HepG2 (cell line): ENCODE measurements around the gene TSPAN5. TPM values are rescaled to one million over a fixed set of nuclear protein-coding genes. Genes with fewer than 3 reads are reported as not detected.

Experiments used
- ATAC-seq: fragments of 200-7000 bp; cut with Tn5 transposase; 3 replicates; pipeline ENCODE4 v1.9.1; 2020; ENCODE audit warnings: mild to moderate bottlenecking, moderate library complexity
- BruUV-seq: library from RNA; stranded (reverse); fragments of 400-500 nt; replicated peaks from 2 replicates; lab custom pipeline; 2021; lab: Mats Ljungman, UMichigan
- CTCF ChIA-PET: fragments of 300-600 bp; formaldehyde crosslinking; extraction: SDS; loops from one replicate; lab custom pipeline; 2021; ENCODE audit warnings: low total read pairs, inconsistent platforms, low intra/inter-chr PET ratio; lab: Yijun Ruan, JAX
- POLR2A ChIA-PET: fragments of 350-600 bp; sonication (Branson Sonifier 250); formaldehyde crosslinking; loops from one replicate; lab custom pipeline; 2020; ENCODE audit warnings: antibody characterized with exemption, inconsistent platforms; lab: Yijun Ruan, JAX
- DNase-seq: peaks from one replicate; pipeline ENCODE4 v3.0.0-alpha.2; 2015; ENCODE audit warnings: low spot score
- FAIRE-seq: peaks from 3 replicates; lab custom pipeline; 2011; peaks lifted over from hg19 to GRCh38; lab: Jason Lieb, UNC
- H2AFZ ChIP-seq: one replicate; pipeline ENCODE4 v1.6.1; 2011; ENCODE audit warnings: low read length, inconsistent platforms
- H3K27ac ChIP-seq: fragments of 300-600 bp; 3 replicates; pipeline ENCODE4 v1.8.0; 2011; ENCODE audit warnings: mixed run types, mild to moderate bottlenecking, mixed read lengths, low read length, inconsistent platforms; ENCODE audit not compliant: insufficient read depth; ENCODE audit errors: extremely low read length
- H3K27me3 ChIP-seq, 2 experiments: fragments of 200-600 bp in 1 of 2; 2 replicates in 1 of 2; 3 replicates in 1 of 2; pipeline versions ENCODE4 v1.6.0 to v1.8.0; 2011; ENCODE audit warnings: low read length in 2 of 2, mild to moderate bottlenecking in 2 of 2, moderate library complexity in 2 of 2, inconsistent platforms in 1 of 2; ENCODE audit not compliant: insufficient read depth in 2 of 2, control insufficient read depth in 1 of 2
- H3K36me3 ChIP-seq, 2 experiments: fragments of 200-600 bp in 1 of 2; replicated peaks in 1 of 2; 2 replicates in 1 of 2; 3 replicates in 1 of 2; pipeline versions ENCODE4 v1.5.1 to v1.8.0; 2011; ENCODE audit warnings: low read length in 2 of 2, inconsistent platforms in 1 of 2; ENCODE audit not compliant: insufficient read depth in 2 of 2, control insufficient read depth in 1 of 2
- H3K4me1 ChIP-seq: 2 replicates; pipeline ENCODE4 v1.5.1; 2012; ENCODE audit warnings: low read length, inconsistent platforms; ENCODE audit not compliant: insufficient read depth
- H3K4me2 ChIP-seq: 2 replicates; pipeline ENCODE4 v1.6.0; 2011; ENCODE audit warnings: low read depth, low read length, inconsistent platforms
- H3K4me3 ChIP-seq, 3 experiments: fragments of 200-600 bp in 1 of 3; sonication (generic), shearing (Covaris generic) in 1 of 3; replicated peaks in 1 of 3; 2 replicates each; pipeline ENCODE4 v1.5.1; 2011 to 2016; ENCODE audit warnings: low read length in 3 of 3, inconsistent platforms in 2 of 3, low read depth in 2 of 3, mild to moderate bottlenecking in 2 of 3, control low read depth in 1 of 3, mixed read lengths in 1 of 3; ENCODE audit not compliant: insufficient read depth in 1 of 3
- H3K79me2 ChIP-seq: one replicate; pipeline ENCODE4 v1.6.1; 2011; ENCODE audit warnings: low read length, inconsistent platforms; ENCODE audit not compliant: insufficient read depth
- H3K9ac ChIP-seq: 2 replicates; pipeline ENCODE4 v1.6.0; 2011; ENCODE audit warnings: mild to moderate bottlenecking, low read depth, low read length, inconsistent platforms; ENCODE audit not compliant: insufficient read depth
- H3K9me3 ChIP-seq: 2 replicates; pipeline ENCODE4 v1.5.1; 2012; ENCODE audit warnings: mild to moderate bottlenecking, low read length
- H4K20me1 ChIP-seq: 2 replicates; pipeline ENCODE4 v1.6.0; 2011; ENCODE audit warnings: inconsistent platforms, mild to moderate bottlenecking, low read length, moderate library complexity; ENCODE audit not compliant: insufficient read depth
- CCDC6 ChIP-seq: sonication (generic); formaldehyde crosslinking; IDR thresholded peaks from 2 replicates; pipeline ENCODE4 v1.8.1; 2022; ENCODE audit warnings: mild to moderate bottlenecking, missing genetic modification reagents, moderate library complexity
- CSRNP2 ChIP-seq: sonication (generic); formaldehyde crosslinking; conservative IDR thresholded peaks from 2 replicates; pipeline ENCODE4 v1.8.0; 2022; ENCODE audit warnings: low read depth, missing genetic modification reagents
- GLMP ChIP-seq: sonication (generic); formaldehyde crosslinking; IDR thresholded peaks from 2 replicates; pipeline ENCODE4 v1.9.0; 2021; ENCODE audit warnings: missing genetic modification reagents, mild to moderate bottlenecking, borderline replicate concordance
- GPN1 ChIP-seq: sonication (generic); formaldehyde crosslinking; IDR thresholded peaks from 2 replicates; pipeline ENCODE4 v1.5.1; 2020; ENCODE audit warnings: missing genetic modification reagents, borderline replicate concordance
- GTF3A ChIP-seq: sonication (generic); formaldehyde crosslinking; conservative IDR thresholded peaks from 2 replicates; pipeline ENCODE4 v1.4.0; 2020; ENCODE audit warnings: mild to moderate bottlenecking, missing genetic modification reagents
- HOXA5 ChIP-seq: sonication (generic); formaldehyde crosslinking; IDR thresholded peaks from 2 replicates; pipeline ENCODE4 v1.4.0; 2020; ENCODE audit warnings: missing genetic modification reagents
- ISL2 ChIP-seq: sonication (generic); formaldehyde crosslinking; IDR thresholded peaks from 2 replicates; pipeline ENCODE4 v1.5.0; 2020; ENCODE audit warnings: missing genetic modification reagents
- MAFF ChIP-seq: IDR thresholded peaks from 2 replicates; pipeline ENCODE4 v1.6.1; 2011; ENCODE audit warnings: low read depth, low read length, improper control_type of control experiment
- MAFK ChIP-seq, 2 experiments: IDR thresholded peaks in 1 of 2; conservative IDR thresholded peaks in 1 of 2; 2 replicates each; pipeline ENCODE4 v1.6.1; 2011; ENCODE audit warnings: improper control_type of control experiment in 2 of 2, low read length in 2 of 2
- NFKB2 ChIP-seq: sonication (generic); formaldehyde crosslinking; IDR thresholded peaks from 2 replicates; pipeline ENCODE4 v1.4.0; 2020; ENCODE audit warnings: missing genetic modification reagents, borderline replicate concordance
- NR2F2 ChIP-seq: IDR thresholded peaks from 2 replicates; pipeline ENCODE4 v1.6.1; 2012; ENCODE audit warnings: low read depth, inconsistent platforms, borderline replicate concordance
- POLR2G ChIP-seq: fragments of 200-400 bp; formaldehyde crosslinking; IDR thresholded peaks from 2 replicates; pipeline ENCODE4 v1.6.1; 2018; ENCODE audit warnings: mild to moderate bottlenecking, low read depth, low read length, moderate library complexity
- RBM22 ChIP-seq: fragments of 200-400 bp; formaldehyde crosslinking; optimal IDR thresholded peaks from 2 replicates; pipeline ENCODE3; 2017; ENCODE audit warnings: mild to moderate bottlenecking, low read length, moderate library complexity
- SIN3A ChIP-seq: IDR thresholded peaks from 2 replicates; pipeline ENCODE4 v1.6.1; 2011; ENCODE audit warnings: low read depth, mild to moderate bottlenecking, control low read depth, low read length, borderline replicate concordance
- ZNF101 ChIP-seq: sonication (generic); formaldehyde crosslinking; IDR thresholded peaks from 2 replicates; pipeline ENCODE4 v1.4.0; 2020; ENCODE audit warnings: mild to moderate bottlenecking, low read depth, missing genetic modification reagents, borderline replicate concordance
- ZNF550 ChIP-seq: sonication (generic); formaldehyde crosslinking; IDR thresholded peaks from 2 replicates; pipeline ENCODE4 v1.4.0; 2020; ENCODE audit warnings: mild to moderate bottlenecking, missing genetic modification reagents, borderline replicate concordance
- ZNF563 ChIP-seq: sonication (generic); formaldehyde crosslinking; IDR thresholded peaks from 2 replicates; pipeline ENCODE4 v1.8.0; 2022; ENCODE audit warnings: mild to moderate bottlenecking, moderate library complexity, missing genetic modification reagents
- WGBS: methylation state at CpG from one replicate; pipeline ENCODE4 v1.1.6; 2017; ENCODE audit warnings: low lambda C conversion rate; 5-methylcytosine and 5-hydroxymethylcytosine counted together
- in situ Hi-C: cut with HindIII; loops from 2 replicates; pipeline ENCODE4 v1.10.0; 2017; ENCODE audit warnings: low pct_unique_long_range_greater_than_20kb; ENCODE audit not compliant: extremely low pct_ligation_motif_present
- intact Hi-C: fragments of 100-400 bp; cut with micrococcal nuclease; formaldehyde crosslinking; loops from one replicate; pipeline ENCODE4 v1.10.0; 2022; ENCODE audit not compliant: unreplicated experiment
- polyA plus RNA-seq, 8 experiments: library from polyadenylated mRNA; depleted of rRNA in 3 of 8; stranded (reverse) in 7 of 8; unstranded in 1 of 8; fragments of >200 nt; fragmentation: Illumina TruSeq in 4 of 8; extraction: Trizol in 4 of 8; gene quantifications; 2 replicates each; pipeline versions ENCODE4 v1.2.1 to v1.2.3, GENCODE V29; 2011 to 2016; ENCODE audit warnings: low read depth in 4 of 8, missing spikeins in 1 of 8, mixed read lengths in 1 of 8; ENCODE audit not compliant: insufficient read depth in 1 of 8
- total RNA-seq, 5 experiments: library from RNA; depleted of rRNA; stranded (reverse); fragments of >200 nt; fragmentation: Illumina TruSeq; extraction: Trizol; gene quantifications; 2 replicates each; pipeline ENCODE4 v1.2.3, GENCODE V29; 2016; ENCODE audit warnings: low read depth in 1 of 5

Gene TSPAN5
- total and polyA plus RNA-seq, 2 of the 13 experiments (the other 11 are each of a cell fraction or from before 2014, with no cell fraction given) = 0.20 to 0.53 TPM

- WGBS = 47% methylated on average over 8 of the region's 8 CpGs
- no peak overlapping the region for H3K27ac ChIP-seq
- no TSS peak for BruUV-seq
- POLR2A ChIA-PET = no interaction called here
- FAIRE-seq (no peak), ATAC-seq (no peak), DNase-seq (no peak)
- no peaks in the 10 kb centered on the region for H3K9me3 ChIP-seq
- no peak overlapping the region for H3K4me2 ChIP-seq
- in situ Hi-C loops = no loop called here
- H3K9ac ChIP-seq = no peak overlapping the region
- CTCF ChIA-PET = no interaction called here
- H3K27me3 ChIP-seq = no peaks in the 10 kb centered on the region
- no peak overlapping the region for H2AFZ ChIP-seq
- TF ChIP-seq MAFF = peak; percentile 47; the same call in 1 of the 2 replicates
- peak; percentile 43 to 62 for TF ChIP-seq MAFK (conservative IDR thresholded peaks at IDR 0.05 in 1 of 2, IDR thresholded peaks at IDR 0.05 in 1 of 2; ENCODE audit: low read length in 2 of 2)
- no peak for TF ChIP-seq POLR2G
- TF ChIP-seq ZNF101 = no peak
- TF ChIP-seq CCDC6 = no peak
- TF ChIP-seq SIN3A = no peak
- intact Hi-C loops = no loop called here
- H3K36me3 ChIP-seq = no peaks in the 10 kb centered on the region
- no peak overlapping the region for H3K4me3 ChIP-seq
- H4K20me1 ChIP-seq = no peaks in the 10 kb centered on the region
- H3K4me1 ChIP-seq = no peaks in the 10 kb centered on the region
- no peaks in the 10 kb centered on the region for H3K79me2 ChIP-seq
Observed at GRCh38 chr4:98685225-98686042, 27.0 kb upstream of the TSPAN5 start.

DNA sequence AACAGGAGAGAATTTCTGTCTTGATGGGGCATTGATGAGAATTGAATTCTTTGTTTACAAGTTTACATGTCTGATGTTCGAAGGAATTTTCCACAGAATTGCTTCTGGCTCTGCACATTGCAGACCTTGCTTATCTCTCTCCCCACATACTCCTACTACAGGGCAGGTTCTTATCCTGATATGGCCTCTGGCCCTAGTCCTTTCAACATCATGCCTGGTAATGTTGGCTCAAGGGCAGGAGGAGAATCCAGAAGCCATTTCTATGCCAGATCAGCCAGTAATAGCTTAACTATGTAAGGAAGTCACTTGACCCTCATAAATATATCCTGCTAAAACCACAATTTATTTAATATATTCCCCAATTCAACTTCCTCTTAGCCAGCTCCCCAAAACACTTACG is 24.3 kb upstream of the TSPAN5 start:
- 2% methylated on average over 2 of the region's 2 CpGs for WGBS
- H3K4me2 ChIP-seq = no peak overlapping the region
- H3K9ac ChIP-seq = no peak overlapping the region
- POLR2A ChIA-PET = no interaction called here
- no peaks in the 10 kb centered on the region for H3K9me3 ChIP-seq
- CTCF ChIA-PET = no interaction called here
- H3K79me2 ChIP-seq = no peaks in the 10 kb centered on the region
- no peak for ATAC-seq
- DNase-seq = no peak
- H3K4me1 ChIP-seq = no peaks in the 10 kb centered on the region
- no peak overlapping the region for H3K4me3 ChIP-seq
- FAIRE-seq = no peak
- no peaks in the 10 kb centered on the region for H4K20me1 ChIP-seq
- no peak overlapping the region for H3K27ac ChIP-seq
- H3K36me3 ChIP-seq = no peaks in the 10 kb centered on the region
- intact Hi-C loops (no loop called here), in situ Hi-C loops (no loop called here)
- BruUV-seq = no TSS peak
- no peaks in the 10 kb centered on the region for H3K27me3 ChIP-seq
- no peak overlapping the region for H2AFZ ChIP-seq
- TF ChIP-seq GTF3A (CRISPR knock-in tag) (no peak), NFKB2 (CRISPR knock-in tag) (no peak), ISL2 (CRISPR knock-in tag) (no peak), CSRNP2 (CRISPR knock-in tag) (no peak), RBM22 (no peak), GLMP (CRISPR knock-in tag) (no peak), ZNF563 (CRISPR knock-in tag) (no peak), NR2F2 (no peak), GPN1 (no peak), HOXA5 (CRISPR knock-in tag) (no peak), ZNF550 (CRISPR knock-in tag) (no peak)
